SK-N-SH treated with all-trans-retinoic acid at 6 μM for 48 hours (cell line): ENCODE results near the gene RNASE8.

ENCODE experiments used
- ATAC-seq: fragments of 200-7000 bp; cut with Tn5 transposase; 3 replicates; pipeline ENCODE4 v1.9.1; 2020; ENCODE audit warnings: mild to moderate bottlenecking, moderate library complexity
- ARNTL ChIP-seq: fragments of 450-650 bp; formaldehyde crosslinking; IDR thresholded peaks from 2 replicates; pipeline ENCODE4 v1.5.0; 2020; ENCODE audit warnings: low read depth, mild to moderate bottlenecking, moderate library complexity, borderline replicate concordance
- BACH2 ChIP-seq: fragments of 250-450 bp; sonication (Bioruptor Pico); IDR thresholded peaks from 2 replicates; pipeline ENCODE4 v1.9.0; 2021; ENCODE audit warnings: mild to moderate bottlenecking, borderline replicate concordance
- CREB5 ChIP-seq: fragments of 250-450 bp; sonication (Bioruptor Pico); IDR thresholded peaks from 2 replicates; pipeline ENCODE4 v1.5.1; 2020; ENCODE audit warnings: low read depth, mild to moderate bottlenecking, moderate library complexity
- CSDC2 ChIP-seq: fragments of 250-450 bp; sonication (Bioruptor Pico); IDR thresholded peaks from 2 replicates; pipeline ENCODE4 v1.5.0; 2020; ENCODE audit warnings: mild to moderate bottlenecking, moderate library complexity
- CSRNP3 ChIP-seq: fragments of 250-450 bp; sonication (Bioruptor Pico); IDR thresholded peaks from 2 replicates; pipeline ENCODE4 v1.5.1; 2021; ENCODE audit warnings: mild to moderate bottlenecking, moderate library complexity
- ESRRG ChIP-seq: fragments of 250-450 bp; sonication (Bioruptor Pico); IDR thresholded peaks from 2 replicates; pipeline ENCODE4 v1.6.1; 2021; ENCODE audit warnings: mild to moderate bottlenecking
- ISL1 ChIP-seq: fragments of 250-450 bp; sonication (Bioruptor Pico); IDR thresholded peaks from 2 replicates; pipeline ENCODE4 v2.1.2; 2022; ENCODE audit warnings: mild to moderate bottlenecking, moderate library complexity
- OSR1 ChIP-seq: fragments of 250-450 bp; sonication (Bioruptor Pico); IDR thresholded peaks from 2 replicates; pipeline ENCODE4 v1.8.0; 2022; ENCODE audit warnings: moderate library complexity, mild to moderate bottlenecking, inconsistent platforms
- PATZ1 ChIP-seq: fragments of 250-450 bp; sonication (Bioruptor Pico); IDR thresholded peaks from 2 replicates; pipeline ENCODE4 v1.8.0; 2020; ENCODE audit warnings: mild to moderate bottlenecking, moderate library complexity, borderline replicate concordance
- RARB ChIP-seq: fragments of 250-450 bp; sonication (Bioruptor Pico); IDR thresholded peaks from 2 replicates; pipeline ENCODE4 v1.8.0; 2021; ENCODE audit warnings: mild to moderate bottlenecking, moderate library complexity
- TCF4 ChIP-seq: fragments of 250-450 bp; sonication (Bioruptor Pico); IDR thresholded peaks from 2 replicates; pipeline ENCODE4 v1.8.0; 2021; ENCODE audit warnings: mild to moderate bottlenecking, moderate library complexity, borderline replicate concordance
- TSHZ2 ChIP-seq: fragments of 250-450 bp; sonication (Bioruptor Pico); IDR thresholded peaks from 2 replicates; pipeline ENCODE4 v1.5.0; 2020; ENCODE audit warnings: mild to moderate bottlenecking, moderate library complexity
- ZFP30 ChIP-seq: fragments of 450-650 bp; formaldehyde crosslinking; IDR thresholded peaks from 2 replicates; pipeline ENCODE4 v1.5.0; 2022; ENCODE audit warnings: mild to moderate bottlenecking, moderate library complexity
- ZNF565 ChIP-seq: fragments of 450-650 bp; formaldehyde crosslinking; conservative IDR thresholded peaks from 2 replicates; pipeline ENCODE4 v1.5.0; 2020; ENCODE audit warnings: low read depth, mild to moderate bottlenecking, moderate library complexity
- ZNF70 ChIP-seq: fragments of 450-650 bp; formaldehyde crosslinking; IDR thresholded peaks from 2 replicates; pipeline ENCODE4 v1.5.0; 2020; ENCODE audit warnings: mild to moderate bottlenecking, moderate library complexity
- ZNF8 ChIP-seq: fragments of 450-650 bp; formaldehyde crosslinking; IDR thresholded peaks from 2 replicates; pipeline ENCODE4 v1.5.0; 2020; ENCODE audit warnings: mild to moderate bottlenecking, moderate library complexity

Gene RNASE8

GRCh38 chr14:21093018-21093417, 35.4 kb downstream of the RNASE8 start:
- TF ChIP-seq CSRNP3 (CRISPR knock-in tag) (no peak), OSR1 (CRISPR knock-in tag) (no peak)
- TF ChIP-seq, all 23 proteins: peak for 0

GRCh38 chr14:21093769-21094681, 36.4 kb downstream of the RNASE8 start:
- no peak for ATAC-seq
- TF ChIP-seq ESRRG (CRISPR knock-in tag) (no peak), ISL1 (CRISPR knock-in tag) (no peak), BACH2 (CRISPR knock-in tag) (no peak), ZNF565 (CRISPR knock-in tag) (no peak), TCF4 (CRISPR knock-in tag) (no peak), OSR1 (CRISPR knock-in tag) (no peak)
- TF ChIP-seq, all 23 proteins: peak for 0

More at GRCh38 chr14:21093018-21093417, 35.4 kb downstream of the RNASE8 start:
- no peak for ATAC-seq

- TF ChIP-seq ZNF8 (no peak), RARB (CRISPR knock-in tag) (no peak), ZFP30 (CRISPR knock-in tag) (no peak), TCF4 (CRISPR knock-in tag) (no peak), CREB5 (CRISPR knock-in tag) (no peak), PATZ1 (CRISPR knock-in tag) (no peak), ZNF70 (CRISPR knock-in tag) (no peak), TSHZ2 (no peak), CSDC2 (no peak), ARNTL (CRISPR knock-in tag) (no peak), OSR1 (CRISPR knock-in tag) (no peak)
- no peak for ATAC-seq
These were observed 38.0 kb downstream of the RNASE8 start for GRCh38 chr14:21095430-21096205.

GRCh38 chr14:21096438-21096837, 38.8 kb downstream of the RNASE8 start:
- no peak for ATAC-seq
- TF ChIP-seq ZNF565 (CRISPR knock-in tag) (no peak), ZNF8 (no peak), ZFP30 (CRISPR knock-in tag) (no peak), CSRNP3 (CRISPR knock-in tag) (no peak)
